AG09309 (cell line): Measurements from ENCODE around the gene KRTAP2-4.
"Not testable (repeated sequence)": the region's sequence is repeated elsewhere in the genome, so short reads cannot be mapped to it uniquely, and the experiment has no call there.

Source experiments
- DNase-seq: peaks from one replicate; pipeline ENCODE4 v3.0.0-alpha.2; 2010; ENCODE audit warnings: low read depth
- H3K4me3 ChIP-seq: 2 replicates; pipeline ENCODE4 v1.5.1; 2011; ENCODE audit warnings: mild to moderate bottlenecking, low read depth, low read length, moderate library complexity; ENCODE audit not compliant: control insufficient read depth
- TF ChIP-seq, protein P1 (sequence below): IDR thresholded peaks from 2 replicates; pipeline ENCODE4 v1.5.1; 2011; ENCODE audit warnings: mild to moderate bottlenecking, low read depth, low read length, inconsistent platforms; ENCODE audit not compliant: insufficient read depth, control insufficient read depth; ENCODE audit errors: missing control alignments

KRTAP2-4 gene

DNA sequence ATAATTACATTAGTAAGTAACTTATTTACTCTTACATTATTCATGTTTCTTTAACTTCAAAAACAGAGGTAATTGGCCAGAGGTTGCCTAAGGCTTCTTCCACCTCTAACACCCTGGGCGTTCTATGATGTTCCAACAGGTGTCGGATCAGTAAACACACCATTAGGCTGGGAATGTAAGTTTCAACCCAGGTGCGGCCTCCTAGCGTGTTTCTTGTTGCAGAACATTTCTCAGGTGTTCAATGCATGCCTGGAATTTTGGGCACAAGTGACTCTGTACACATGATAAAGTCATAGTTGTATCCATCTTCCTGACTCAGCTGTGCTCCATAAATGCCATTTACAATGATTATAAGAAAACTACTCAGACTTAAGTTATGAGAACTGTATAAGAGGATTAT is 11.7 kb downstream of the KRTAP2-4 start:
- no peak overlapping the region for H3K4me3 ChIP-seq
- TF ChIP-seq, protein P1, sequence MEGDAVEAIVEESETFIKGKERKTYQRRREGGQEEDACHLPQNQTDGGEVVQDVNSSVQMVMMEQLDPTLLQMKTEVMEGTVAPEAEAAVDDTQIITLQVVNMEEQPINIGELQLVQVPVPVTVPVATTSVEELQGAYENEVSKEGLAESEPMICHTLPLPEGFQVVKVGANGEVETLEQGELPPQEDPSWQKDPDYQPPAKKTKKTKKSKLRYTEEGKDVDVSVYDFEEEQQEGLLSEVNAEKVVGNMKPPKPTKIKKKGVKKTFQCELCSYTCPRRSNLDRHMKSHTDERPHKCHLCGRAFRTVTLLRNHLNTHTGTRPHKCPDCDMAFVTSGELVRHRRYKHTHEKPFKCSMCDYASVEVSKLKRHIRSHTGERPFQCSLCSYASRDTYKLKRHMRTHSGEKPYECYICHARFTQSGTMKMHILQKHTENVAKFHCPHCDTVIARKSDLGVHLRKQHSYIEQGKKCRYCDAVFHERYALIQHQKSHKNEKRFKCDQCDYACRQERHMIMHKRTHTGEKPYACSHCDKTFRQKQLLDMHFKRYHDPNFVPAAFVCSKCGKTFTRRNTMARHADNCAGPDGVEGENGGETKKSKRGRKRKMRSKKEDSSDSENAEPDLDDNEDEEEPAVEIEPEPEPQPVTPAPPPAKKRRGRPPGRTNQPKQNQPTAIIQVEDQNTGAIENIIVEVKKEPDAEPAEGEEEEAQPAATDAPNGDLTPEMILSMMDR = no peak
- DNase-seq = no peak

DNA sequence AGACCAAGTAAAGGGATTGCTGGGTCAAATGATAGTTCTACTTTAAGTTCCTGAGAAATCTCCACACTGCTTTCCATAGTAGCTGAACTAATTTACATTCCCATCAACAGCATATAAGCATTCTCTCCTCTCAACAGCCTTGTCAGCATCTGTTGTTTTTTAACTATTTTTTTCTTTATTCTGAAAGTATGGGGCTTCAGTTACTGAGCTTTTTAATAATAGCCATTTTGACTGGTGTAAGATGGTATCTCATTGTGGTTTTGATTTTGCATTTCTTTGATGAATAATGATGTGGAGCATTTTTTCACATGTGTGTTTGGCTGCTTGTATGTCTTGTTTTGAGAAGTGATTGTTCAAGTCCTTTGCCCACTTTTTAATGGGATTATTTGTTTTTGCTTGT is 13.1 kb downstream of the KRTAP2-4 start:
- no peak for DNase-seq
- no peak overlapping the region for H3K4me3 ChIP-seq
- TF ChIP-seq, protein P1 = no peak

DNA sequence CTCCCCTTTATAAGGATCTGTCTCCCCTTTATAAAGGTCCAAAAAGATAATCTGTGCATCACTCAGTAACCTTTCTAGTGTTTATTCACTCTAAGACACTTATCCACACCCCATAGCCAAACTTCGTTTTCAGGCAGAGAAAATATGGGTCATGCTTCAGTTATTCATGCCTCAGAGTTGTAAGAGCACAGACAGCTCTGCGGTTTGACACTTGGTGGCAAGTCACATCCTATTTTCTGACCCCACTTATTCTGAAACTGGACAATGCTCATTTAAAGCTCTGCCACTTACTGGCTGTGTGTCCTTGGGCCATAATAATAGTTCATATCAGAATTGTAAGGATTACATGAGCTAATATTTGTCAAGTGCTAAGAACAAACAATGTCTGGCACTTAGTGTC is 16.6 kb downstream of the KRTAP2-4 start:
- H3K4me3 ChIP-seq = no peak overlapping the region
- TF ChIP-seq, protein P1 = no peak

DNA sequence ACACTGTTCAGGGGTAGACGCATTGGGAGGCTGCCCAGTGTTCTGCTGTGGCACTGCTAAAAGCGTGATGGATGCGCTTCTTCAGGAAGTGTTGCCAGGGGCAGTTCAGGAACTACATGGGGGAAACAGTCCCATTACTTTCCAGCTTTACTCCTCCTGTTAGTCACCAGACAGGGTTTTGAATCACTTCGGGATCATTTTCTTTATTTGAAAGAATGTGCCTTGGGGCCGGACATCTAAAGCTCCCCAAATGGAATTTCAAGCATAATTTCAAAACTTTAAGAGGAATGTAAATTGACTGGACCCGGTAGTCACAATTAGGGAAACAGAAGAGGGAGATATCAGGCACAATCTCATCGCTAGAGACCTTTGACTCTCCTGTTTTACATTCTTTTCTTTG is 17.2 kb downstream of the KRTAP2-4 start:
- DNase-seq = peak; percentile 51
- TF ChIP-seq, protein P1 = no peak
- no peak overlapping the region for H3K4me3 ChIP-seq

More for the DNA sequence above, 16.6 kb downstream of the KRTAP2-4 start:
- DNase-seq = peak; percentile 58

DNA sequence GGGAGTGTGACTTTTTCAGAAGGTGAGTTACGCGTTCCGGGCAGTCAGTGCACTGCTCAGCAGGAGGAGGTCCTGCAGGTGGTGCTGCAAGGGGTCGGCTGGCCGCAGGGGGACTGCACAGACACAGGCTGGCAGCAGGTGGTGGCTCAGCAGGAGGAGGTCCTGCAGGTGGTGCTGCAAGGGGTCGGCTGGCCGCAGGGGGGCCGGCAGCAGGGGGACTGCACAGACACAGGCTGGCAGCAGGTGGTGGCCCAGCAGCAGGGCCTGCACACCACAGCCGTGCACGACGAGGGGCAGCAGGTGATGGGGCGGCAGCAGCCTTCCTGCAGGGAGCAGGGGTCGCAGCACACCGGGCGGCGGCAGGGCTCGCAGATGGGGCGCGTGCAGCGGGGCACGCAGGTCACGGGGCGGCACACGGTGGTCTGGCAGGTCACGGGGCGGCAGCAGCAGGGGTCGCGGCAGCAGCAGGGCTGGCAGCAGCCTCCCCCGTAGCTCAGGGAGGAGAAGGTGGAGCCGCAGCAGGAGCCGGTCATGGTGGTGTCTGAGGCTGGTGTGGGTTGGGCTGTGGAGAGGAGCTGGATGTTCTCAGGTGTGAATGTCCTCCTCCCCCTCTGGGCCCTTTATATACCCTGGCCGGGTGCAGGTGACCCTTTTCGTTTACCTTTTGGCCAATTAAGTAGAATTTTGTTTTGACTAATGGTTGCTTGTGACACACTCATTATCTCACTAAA is 18.8 kb downstream of the KRTAP2-4 start, which contains the start of gene KRTAP2-1:
Gene KRTAP2-1 (minus strand): TSS at position 582 of the 731 bp plus-strand sequence. CDS start 49 bp downstream, at position 533.
- not testable (repeated sequence) for DNase-seq, H3K4me3 ChIP-seq

DNA sequence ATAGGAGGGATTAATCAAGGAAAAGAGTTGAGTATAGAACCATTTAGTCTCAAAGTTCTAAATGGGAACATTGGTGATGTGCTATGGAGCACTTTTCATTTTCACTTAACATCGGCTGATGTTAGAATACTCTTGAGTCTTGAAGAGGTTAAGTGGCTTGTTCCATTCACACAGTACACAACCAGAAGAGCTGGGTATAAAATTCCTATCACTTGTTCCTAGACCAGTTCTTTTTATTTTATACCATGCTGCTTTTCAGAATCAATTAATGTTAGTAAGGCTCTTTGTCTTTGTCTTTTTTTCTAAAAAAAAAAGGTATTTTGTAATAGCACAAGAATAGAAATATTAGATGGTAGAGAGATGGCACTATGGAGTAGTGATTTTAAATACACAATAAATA is 22.7 kb downstream of the KRTAP2-4 start:
- no peak overlapping the region for H3K4me3 ChIP-seq
- no peak for DNase-seq
- TF ChIP-seq, protein P1 = no peak

DNA sequence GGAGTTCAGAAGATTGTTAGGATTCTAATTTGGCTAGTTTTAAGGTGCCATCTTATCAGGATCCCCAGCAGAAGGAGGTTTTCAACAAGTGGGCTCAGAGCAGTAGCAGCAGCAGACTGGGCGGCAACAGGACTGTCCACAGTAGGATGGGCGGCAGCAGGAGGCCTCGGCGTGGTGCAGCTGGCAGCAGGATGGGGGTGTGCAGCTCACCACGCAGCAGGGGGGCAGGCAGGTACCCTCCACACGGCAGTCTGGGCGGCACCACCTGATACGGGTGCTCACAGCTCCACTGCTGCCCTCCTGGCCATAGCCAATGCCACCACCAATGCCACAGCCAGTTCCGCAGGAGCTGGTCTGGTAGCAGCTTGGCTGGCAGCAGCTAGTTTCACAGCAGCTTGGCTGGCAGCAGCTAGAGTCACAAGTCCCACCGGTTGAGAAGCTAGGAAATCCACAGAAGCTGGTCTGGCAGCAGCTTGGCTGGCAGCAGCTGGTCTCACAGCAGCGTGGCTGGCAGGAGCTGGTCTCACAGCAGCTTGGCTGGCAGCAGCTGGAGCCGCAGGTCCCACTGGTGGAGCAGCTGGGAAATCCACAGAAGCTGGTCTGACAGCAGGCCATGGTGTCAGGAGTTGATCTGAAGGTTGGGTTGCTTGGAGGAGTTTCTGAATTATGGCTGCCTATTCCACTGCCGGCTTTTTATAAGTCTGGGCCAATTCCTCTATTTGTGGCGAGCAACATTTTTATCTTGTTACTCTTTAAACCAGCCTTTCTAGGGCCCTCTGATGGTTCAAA is 24.7 kb downstream of the KRTAP2-4 start, which contains the start of gene KRTAP1-1:
Gene KRTAP1-1 (minus strand): TSS at position 668 of the 789 bp plus-strand sequence. CDS start 53 bp downstream, at position 615.
- TF ChIP-seq, protein P1 = peak; percentile 26
- not testable (repeated sequence) for DNase-seq, H3K4me3 ChIP-seq
